HG03460 (cell line): ENCODE results near the gene CARD14.

Source experiments
- ATAC-seq: cut with Tn5 transposase; IDR thresholded peaks from one replicate; pipeline ENCODE4 v1.9.1; 2021; ENCODE audit not compliant: unreplicated experiment

CARD14 gene

DNA sequence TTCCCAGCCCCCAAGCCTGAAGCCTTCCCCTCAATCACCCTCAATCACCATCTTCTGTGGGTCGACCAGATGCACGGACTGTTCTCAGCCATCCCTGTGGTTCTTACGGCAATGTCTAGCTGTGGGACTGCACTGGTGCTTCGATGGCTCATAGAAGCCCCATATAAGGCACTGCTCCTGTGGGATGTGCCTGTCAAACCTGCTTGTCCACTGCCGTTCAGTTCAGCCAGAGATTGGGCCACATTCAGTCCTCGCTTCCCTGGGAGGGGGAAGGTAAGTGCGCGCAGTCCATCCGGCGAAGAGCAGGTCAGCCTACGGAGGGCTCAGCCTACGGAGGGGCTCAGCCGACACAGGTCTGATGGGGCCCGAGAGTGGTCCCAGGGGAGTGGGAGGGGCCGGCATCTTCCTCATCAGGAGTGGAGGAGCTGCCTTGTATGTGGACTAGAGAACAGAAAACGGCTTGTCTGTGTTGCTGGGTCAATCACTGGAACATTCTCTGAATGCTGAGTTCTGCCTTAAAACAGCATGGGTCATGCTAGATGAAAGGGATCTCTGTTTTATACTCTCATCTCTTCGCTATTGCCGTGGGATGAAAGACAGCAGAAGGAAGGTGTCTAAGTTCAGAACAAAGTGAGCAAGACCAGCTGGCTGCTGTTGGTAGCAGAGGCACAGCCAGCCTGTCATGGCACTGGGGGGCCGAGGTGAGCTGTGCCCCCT, at the start of gene CARD14:
CARD14 (plus strand) TSS at position 247 of the 717 bp plus-strand sequence. CDS start 11,409 bp downstream, outside the sequence.
- ATAC-seq = no peak

- no peak for ATAC-seq
Measured at GRCh38 chr17:80122026-80122575, 47.7 kb upstream of the CARD14 start.

GRCh38 chr17:80122926-80123505, 46.8 kb upstream of the CARD14 start:
- ATAC-seq = no peak

DNA sequence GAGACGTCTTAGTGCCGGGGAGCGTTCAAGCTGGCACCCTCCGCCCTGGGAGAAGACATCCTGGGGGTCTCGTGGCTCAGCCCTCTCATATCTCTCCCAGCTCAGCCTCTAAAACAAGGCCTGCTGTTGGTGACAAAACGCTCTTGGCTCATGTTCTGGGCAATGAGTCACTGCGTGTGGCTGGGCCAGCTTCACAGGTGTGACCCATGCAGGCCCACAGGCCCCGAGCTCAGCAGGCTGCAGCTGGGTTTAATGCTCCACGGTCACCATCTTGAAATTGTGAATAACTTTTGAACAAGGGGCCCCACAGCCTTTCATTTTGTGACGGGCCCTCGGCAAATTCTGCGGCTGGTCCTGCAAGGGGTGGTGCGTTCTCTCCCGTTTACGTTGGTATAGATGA, 46.0 kb upstream of the CARD14 start:
- no peak for ATAC-seq

GRCh38 chr17:80124351-80124981, 45.4 kb upstream of the CARD14 start:
- no peak for ATAC-seq

DNA sequence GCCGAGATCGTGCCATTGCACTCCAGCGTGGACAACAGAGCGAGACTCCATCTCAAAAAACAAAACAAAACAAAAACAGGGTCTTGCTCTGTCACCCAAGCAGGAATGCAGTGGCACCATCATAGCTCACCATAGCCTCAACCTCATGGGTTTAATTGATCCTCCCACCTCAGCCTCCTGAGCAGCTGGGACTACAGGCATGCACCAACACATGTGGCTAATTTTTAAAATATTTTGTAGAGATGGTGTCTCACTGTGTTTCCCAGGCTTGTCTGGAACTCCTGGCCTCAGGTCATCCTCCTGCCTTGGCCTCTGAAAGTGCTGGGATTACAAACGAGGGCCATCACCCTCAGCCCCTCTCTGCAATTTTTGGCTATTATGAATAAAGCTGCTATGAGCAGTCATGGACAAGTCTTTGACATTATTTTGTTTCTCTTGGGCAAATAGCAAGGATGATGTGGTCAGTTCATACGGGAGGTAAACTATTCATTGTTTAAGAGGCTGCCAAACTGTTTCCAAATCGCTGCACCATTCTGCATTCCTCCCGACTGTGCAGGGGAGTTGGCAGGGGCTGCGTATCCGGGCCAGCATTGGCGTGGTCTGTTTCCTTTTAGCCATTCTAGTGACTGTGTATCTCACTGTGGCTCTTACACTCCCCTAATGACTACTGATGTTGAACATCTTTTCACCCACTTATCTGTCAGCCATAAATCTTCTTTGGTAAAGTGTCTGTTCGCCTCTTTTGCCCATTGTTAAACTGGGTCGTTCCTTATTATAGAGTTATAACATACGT, 44.0 kb upstream of the CARD14 start:
- no peak for ATAC-seq

DNA sequence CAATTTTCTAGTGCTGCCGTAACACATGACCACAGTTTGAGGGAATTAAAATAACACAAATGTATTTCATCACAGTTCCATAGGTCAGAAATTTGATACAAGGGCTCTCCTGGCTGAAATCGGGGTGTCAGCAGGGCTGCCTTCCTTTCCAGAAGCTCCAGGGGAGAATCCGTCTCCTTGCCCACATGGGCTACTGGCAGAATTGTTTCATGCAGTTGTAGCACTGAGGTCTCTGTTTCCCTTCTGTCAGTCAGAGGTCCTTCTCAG, 43.4 kb upstream of the CARD14 start:
- no peak for ATAC-seq

DNA sequence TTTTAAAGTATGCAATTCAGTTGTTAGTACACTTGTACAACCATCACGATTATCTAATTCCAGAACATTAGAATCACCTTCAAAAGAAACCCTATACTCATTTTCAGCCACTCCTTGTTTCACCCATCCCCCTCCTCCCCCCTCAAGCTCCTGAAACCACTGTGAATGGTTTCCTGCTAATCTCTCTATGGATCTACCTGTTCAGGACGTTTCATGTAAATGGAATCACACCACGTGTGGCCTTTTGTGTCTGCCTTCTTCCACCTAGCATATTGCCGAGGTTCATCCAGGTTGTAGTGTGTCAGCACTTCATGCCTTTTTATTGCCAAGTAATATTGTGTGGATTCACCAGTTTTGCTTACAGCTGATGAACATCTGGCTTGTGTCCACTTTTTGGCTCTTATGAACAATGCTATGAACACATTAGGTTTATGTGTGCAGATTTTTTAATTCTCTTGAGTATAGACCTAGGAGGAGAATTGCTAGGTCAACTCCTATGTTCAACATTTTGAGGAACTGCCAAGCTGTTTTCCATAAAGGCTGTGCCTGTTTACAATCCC, 40.7 kb upstream of the CARD14 start:
- ATAC-seq = no peak

- no peak for ATAC-seq
Measured at GRCh38 chr17:80130992-80131391, 38.8 kb upstream of the CARD14 start.

DNA sequence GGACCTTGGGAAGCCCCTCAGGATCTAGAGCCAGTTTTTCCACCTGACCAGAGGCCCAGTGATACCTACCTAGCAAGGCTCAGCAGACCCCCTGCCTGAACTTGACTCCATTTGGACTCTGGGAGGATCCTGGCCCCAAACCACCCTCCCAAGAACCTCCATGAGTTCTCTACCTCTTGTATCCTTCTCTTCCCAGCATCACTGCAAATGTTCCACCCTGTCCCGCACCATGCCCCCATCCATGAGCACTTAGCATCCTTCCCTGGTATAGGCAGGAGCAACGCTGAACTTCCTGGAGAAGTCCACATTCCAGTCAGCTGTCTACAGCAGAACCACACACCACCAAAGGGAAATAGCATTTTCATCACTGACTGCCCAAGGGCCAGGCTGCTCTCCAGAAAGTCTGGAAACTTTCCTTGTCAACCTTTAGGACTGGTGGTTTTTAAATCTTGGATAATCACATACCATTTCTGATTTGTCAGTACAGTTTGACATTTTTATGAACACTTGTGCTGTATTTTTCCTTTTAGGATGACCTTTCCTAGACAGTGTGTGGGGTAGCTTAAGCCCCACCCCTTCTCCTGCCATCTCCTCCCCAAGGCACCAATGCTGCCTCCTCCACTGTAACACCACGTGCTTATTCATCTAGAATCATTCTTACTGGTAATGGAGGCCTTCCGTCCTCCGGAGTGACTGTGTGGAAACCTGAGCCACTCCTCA, 36.8 kb upstream of the CARD14 start:
- ATAC-seq = no peak

DNA sequence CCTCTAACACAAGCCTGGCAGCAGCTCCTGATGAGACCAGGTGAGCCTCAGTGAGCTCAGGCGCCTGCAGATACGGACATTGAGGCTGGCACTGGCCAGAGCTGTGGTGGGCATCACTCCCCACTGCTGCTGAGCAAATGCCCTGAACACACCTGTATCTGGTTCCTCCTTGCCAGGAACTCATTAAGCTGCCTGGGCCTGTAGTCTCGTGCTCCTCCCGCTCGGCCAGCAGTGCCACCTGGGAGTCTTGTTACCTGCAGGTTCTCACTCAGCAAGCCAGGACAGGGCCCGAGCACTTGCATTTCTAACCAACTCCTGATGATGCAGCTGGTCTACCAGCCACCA, 36.2 kb upstream of the CARD14 start:
- ATAC-seq = no peak

- no peak for ATAC-seq
Measured at GRCh38 chr17:80137131-80137530, 32.7 kb upstream of the CARD14 start.

- no peak for ATAC-seq
Measured at GRCh38 chr17:80138856-80139426, 30.9 kb upstream of the CARD14 start.

DNA sequence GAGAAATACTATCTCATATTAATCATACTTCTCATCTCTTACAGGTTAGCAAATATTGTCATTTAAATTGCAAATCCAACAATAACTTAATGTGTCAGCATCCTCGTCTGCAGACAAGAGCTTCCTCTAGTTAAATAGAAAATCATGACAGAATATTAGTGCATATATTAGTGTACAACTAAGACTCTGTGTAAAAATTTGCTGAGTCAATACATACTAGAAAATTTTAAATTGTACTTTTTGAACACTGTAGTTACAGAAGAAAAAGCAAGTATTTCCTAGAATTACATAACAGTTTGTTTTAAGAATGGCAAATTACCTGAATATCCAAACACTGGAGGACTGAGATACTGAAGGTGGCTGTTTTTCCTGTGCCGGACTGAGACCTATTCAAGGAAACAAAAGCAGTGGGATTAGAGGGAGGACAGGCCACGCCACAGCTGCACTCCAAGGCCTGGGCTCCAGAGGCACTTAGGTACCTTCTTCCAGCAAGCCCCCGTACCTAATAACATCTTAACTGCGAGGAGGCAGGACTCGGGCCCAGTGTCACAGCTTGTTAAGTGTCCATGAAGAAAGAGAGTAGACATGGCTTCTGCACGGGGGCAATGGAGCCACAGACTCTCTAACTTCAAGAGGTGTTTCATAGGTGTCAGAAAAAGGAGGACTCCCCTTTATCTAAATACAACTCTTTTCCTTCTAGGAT, 28.2 kb upstream of the CARD14 start:
- no peak for ATAC-seq

GRCh38 chr17:80142929-80143328, 26.9 kb upstream of the CARD14 start:
- ATAC-seq = no peak

- no peak for ATAC-seq
Measured at GRCh38 chr17:80145076-80146075, 24.5 kb upstream of the CARD14 start.

GRCh38 chr17:80146121-80147034, 23.5 kb upstream of the CARD14 start:
- peak; percentile 12 for ATAC-seq
